HepG2 (cell line): ENCODE data around the gene ABHD17C. TPM values are rescaled to one million over a fixed set of nuclear protein-coding genes. Genes with fewer than 3 reads are reported as not detected.

Experiments used
- FOXO1 ChIP-seq: sonication (generic); formaldehyde crosslinking; IDR thresholded peaks from 2 replicates; pipeline ENCODE4 v1.4.0; 2020; ENCODE audit warnings: missing genetic modification reagents
- JUN ChIP-seq: sonication (generic); formaldehyde crosslinking; IDR thresholded peaks from 2 replicates; pipeline ENCODE4 v1.4.0; 2020; ENCODE audit warnings: mild to moderate bottlenecking, missing genetic modification reagents
- MEIS2 ChIP-seq: sonication (generic); formaldehyde crosslinking; IDR thresholded peaks from 2 replicates; pipeline ENCODE4 v1.9.0; 2021; ENCODE audit warnings: mild to moderate bottlenecking, missing genetic modification reagents
- NR1H2 ChIP-seq: sonication (generic); formaldehyde crosslinking; IDR thresholded peaks from 2 replicates; pipeline ENCODE4 v1.8.1; 2022; ENCODE audit warnings: low read depth, missing genetic modification reagents, borderline replicate concordance
- RFXAP ChIP-seq: sonication (generic); formaldehyde crosslinking; IDR thresholded peaks from 2 replicates; pipeline ENCODE4 v1.4.0; 2020; ENCODE audit warnings: missing genetic modification reagents, borderline replicate concordance
- SOX6 ChIP-seq, 2 experiments: fragments of 450-650 bp in 1 of 2; sonication (generic) in 1 of 2; formaldehyde crosslinking in 1 of 2; IDR thresholded peaks; 2 replicates each; pipeline versions ENCODE4 v1.4.0 to v1.6.1; 2017 to 2020; ENCODE audit warnings: antibody characterized with exemption in 1 of 2, mild to moderate bottlenecking in 1 of 2, missing genetic modification reagents in 1 of 2
- THAP11 ChIP-seq: IDR thresholded peaks from 2 replicates; pipeline ENCODE4 v1.6.1; 2016; ENCODE audit warnings: missing biosample characterization, missing genetic modification reagents
- ZNF256 ChIP-seq: sonication (generic); formaldehyde crosslinking; conservative IDR thresholded peaks from 2 replicates; pipeline ENCODE4 v1.4.0; 2020; ENCODE audit warnings: missing genetic modification reagents
- ZNF33A ChIP-seq: sonication (generic); formaldehyde crosslinking; IDR thresholded peaks from 2 replicates; pipeline ENCODE4 v1.5.1; 2020; ENCODE audit warnings: missing genetic modification reagents, mild to moderate bottlenecking, moderate library complexity, borderline replicate concordance
- ZNF350 ChIP-seq: sonication (generic); formaldehyde crosslinking; IDR thresholded peaks from 2 replicates; pipeline ENCODE4 v1.4.0; 2020; ENCODE audit warnings: mild to moderate bottlenecking, low read depth, missing genetic modification reagents, borderline replicate concordance
- ZNF407 ChIP-seq: sonication (generic); formaldehyde crosslinking; IDR thresholded peaks from one replicate; pipeline ENCODE4 v1.5.1; 2020; ENCODE audit warnings: mild to moderate bottlenecking, missing genetic modification reagents; ENCODE audit errors: not compliant biosample characterization
- ZNF44 ChIP-seq: sonication (generic); formaldehyde crosslinking; IDR thresholded peaks from 2 replicates; pipeline ENCODE4 v1.5.1; 2020; ENCODE audit warnings: mild to moderate bottlenecking, missing genetic modification reagents
- ZNF549 ChIP-seq: sonication (generic); formaldehyde crosslinking; IDR thresholded peaks from 2 replicates; pipeline ENCODE4 v1.5.0; 2020; ENCODE audit warnings: missing genetic modification reagents
- ZNF562 ChIP-seq: sonication (generic); formaldehyde crosslinking; IDR thresholded peaks from 2 replicates; pipeline ENCODE4 v1.8.0; 2022; ENCODE audit warnings: missing genetic modification reagents, borderline replicate concordance
- polyA plus RNA-seq, 8 experiments: library from polyadenylated mRNA; depleted of rRNA in 3 of 8; stranded (reverse) in 7 of 8; unstranded in 1 of 8; fragments of >200 nt; fragmentation: Illumina TruSeq in 4 of 8; extraction: Trizol in 4 of 8; gene quantifications; 2 replicates each; pipeline versions ENCODE4 v1.2.1 to v1.2.3, GENCODE V29; 2011 to 2016; ENCODE audit warnings: low read depth in 4 of 8, missing spikeins in 1 of 8, mixed read lengths in 1 of 8; ENCODE audit not compliant: insufficient read depth in 1 of 8
- total RNA-seq, 5 experiments: library from RNA; depleted of rRNA; stranded (reverse); fragments of >200 nt; fragmentation: Illumina TruSeq; extraction: Trizol; gene quantifications; 2 replicates each; pipeline ENCODE4 v1.2.3, GENCODE V29; 2016; ENCODE audit warnings: low read depth in 1 of 5
- TF ChIP-seq, protein P1 (sequence below): sonication (generic); formaldehyde crosslinking; IDR thresholded peaks from 2 replicates; pipeline ENCODE4 v1.4.0; 2020; ENCODE audit warnings: missing genetic modification reagents, borderline replicate concordance
- TF ChIP-seq, protein P2 (sequence below): sonication (generic); formaldehyde crosslinking; IDR thresholded peaks from 2 replicates; pipeline ENCODE4 v1.8.1; 2023; ENCODE audit warnings: mild to moderate bottlenecking, missing genetic modification reagents, borderline replicate concordance

Gene ABHD17C
- total and polyA plus RNA-seq, 2 of the 13 experiments (the other 11 are each of a cell fraction or from before 2014, with no cell fraction given) = 2.9 to 3.9 TPM

DNA sequence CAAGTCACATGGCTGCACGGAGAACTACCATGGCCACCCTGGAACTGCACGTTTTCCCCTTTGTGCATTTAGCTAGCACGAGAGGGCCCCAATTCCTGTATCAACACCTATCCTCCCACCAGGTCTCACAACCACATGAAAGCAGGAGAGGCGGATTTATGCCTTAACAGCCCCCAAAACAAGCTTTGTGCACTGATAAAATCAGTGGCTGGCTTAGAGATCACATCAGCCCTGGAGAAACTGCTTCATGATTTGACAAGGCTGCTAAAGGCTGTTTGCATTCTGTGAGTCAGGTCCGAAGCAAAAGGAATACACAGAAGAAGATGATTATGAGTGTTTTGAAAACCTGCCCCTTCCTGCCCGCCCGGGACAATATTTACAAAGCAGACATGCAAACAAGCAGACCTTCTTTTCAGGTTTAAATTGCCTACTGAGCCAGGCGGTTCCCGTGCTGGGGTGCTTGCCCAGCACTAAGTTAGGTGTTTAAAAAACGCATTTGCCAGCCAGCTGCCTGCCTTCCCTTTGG is 109.9 kb downstream of the ABHD17C start (continued):
- TF ChIP-seq ZNF407 = no peak
- peak; percentile 75 for TF ChIP-seq JUN (CRISPR knock-in tag)
- TF ChIP-seq ZNF33A (CRISPR knock-in tag) = no peak
- TF ChIP-seq FOXO1 = peak; percentile 63
- 0 out of 2 replicates have a peak, but pooled peaks have one; percentile 28 for TF ChIP-seq ZNF350 (CRISPR knock-in tag)
- TF ChIP-seq THAP11 = peak; percentile 43; the same call in 1 of the 2 replicates
- TF ChIP-seq MEIS2 (CRISPR knock-in tag) = 0 out of 2 replicates have a peak, but pooled peaks have one; percentile 30
- TF ChIP-seq RFXAP = peak; percentile 51; the same call in 1 of the 2 replicates
- TF ChIP-seq, protein P1, sequence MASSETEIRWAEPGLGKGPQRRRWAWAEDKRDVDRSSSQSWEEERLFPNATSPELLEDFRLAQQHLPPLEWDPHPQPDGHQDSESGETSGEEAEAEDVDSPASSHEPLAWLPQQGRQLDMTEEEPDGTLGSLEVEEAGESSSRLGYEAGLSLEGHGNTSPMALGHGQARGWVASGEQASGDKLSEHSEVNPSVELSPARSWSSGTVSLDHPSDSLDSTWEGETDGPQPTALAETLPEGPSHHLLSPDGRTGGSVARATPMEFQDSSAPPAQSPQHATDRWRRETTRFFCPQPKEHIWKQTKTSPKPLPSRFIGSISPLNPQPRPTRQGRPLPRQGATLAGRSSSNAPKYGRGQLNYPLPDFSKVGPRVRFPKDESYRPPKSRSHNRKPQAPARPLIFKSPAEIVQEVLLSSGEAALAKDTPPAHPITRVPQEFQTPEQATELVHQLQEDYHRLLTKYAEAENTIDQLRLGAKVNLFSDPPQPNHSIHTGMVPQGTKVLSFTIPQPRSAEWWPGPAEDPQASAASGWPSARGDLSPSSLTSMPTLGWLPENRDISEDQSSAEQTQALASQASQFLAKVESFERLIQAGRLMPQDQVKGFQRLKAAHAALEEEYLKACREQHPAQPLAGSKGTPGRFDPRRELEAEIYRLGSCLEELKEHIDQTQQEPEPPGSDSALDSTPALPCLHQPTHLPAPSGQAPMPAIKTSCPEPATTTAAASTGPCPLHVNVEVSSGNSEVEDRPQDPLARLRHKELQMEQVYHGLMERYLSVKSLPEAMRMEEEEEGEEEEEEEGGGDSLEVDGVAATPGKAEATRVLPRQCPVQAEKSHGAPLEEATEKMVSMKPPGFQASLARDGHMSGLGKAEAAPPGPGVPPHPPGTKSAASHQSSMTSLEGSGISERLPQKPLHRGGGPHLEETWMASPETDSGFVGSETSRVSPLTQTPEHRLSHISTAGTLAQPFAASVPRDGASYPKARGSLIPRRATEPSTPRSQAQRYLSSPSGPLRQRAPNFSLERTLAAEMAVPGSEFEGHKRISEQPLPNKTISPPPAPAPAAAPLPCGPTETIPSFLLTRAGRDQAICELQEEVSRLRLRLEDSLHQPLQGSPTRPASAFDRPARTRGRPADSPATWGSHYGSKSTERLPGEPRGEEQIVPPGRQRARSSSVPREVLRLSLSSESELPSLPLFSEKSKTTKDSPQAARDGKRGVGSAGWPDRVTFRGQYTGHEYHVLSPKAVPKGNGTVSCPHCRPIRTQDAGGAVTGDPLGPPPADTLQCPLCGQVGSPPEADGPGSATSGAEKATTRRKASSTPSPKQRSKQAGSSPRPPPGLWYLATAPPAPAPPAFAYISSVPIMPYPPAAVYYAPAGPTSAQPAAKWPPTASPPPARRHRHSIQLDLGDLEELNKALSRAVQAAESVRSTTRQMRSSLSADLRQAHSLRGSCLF (CRISPR knock-in tag) = no peak
- no peak for TF ChIP-seq ZNF562 (CRISPR knock-in tag)
- TF ChIP-seq NR1H2 (CRISPR knock-in tag) = no peak
- TF ChIP-seq, protein P2, sequence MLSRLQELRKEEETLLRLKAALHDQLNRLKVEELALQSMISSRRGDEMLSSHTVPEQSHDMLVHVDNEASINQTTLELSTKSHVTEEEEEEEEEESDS (CRISPR knock-in tag) = no peak; the same call in 1 of the 2 replicates
- no peak for TF ChIP-seq ZNF44 (CRISPR knock-in tag)
- no peak for TF ChIP-seq SOX6 (IDR thresholded peaks at IDR 0.05)
- peak; percentile 86 for TF ChIP-seq SOX6 (CRISPR knock-in tag; IDR thresholded peaks at IDR 0.05)
- TF ChIP-seq ZNF549 = no peak
- TF ChIP-seq ZNF256 = no peak
